Endothelial cell of umbilical vein (primary cell): Measurements from ENCODE around the gene OR8J1. TPM values are rescaled to one million over a fixed set of nuclear protein-coding genes. Genes with fewer than 3 reads are reported as not detected.

Experiments
- BruUV-seq: library from RNA; stranded (reverse); fragments of 400-500 nt; replicated peaks from 2 replicates; lab custom pipeline; 2021; lab: Mats Ljungman, UMichigan
- CTCF ChIA-PET: fragments of 300-600, 350-600 bp; sonication (Branson Sonifier 250); formaldehyde crosslinking; loops from one replicate; lab custom pipeline; 2021; ENCODE audit warnings: antibody characterized with exemption, inconsistent platforms; lab: Charles Lee
- POLR2A ChIA-PET: fragments of 300-600, 350-600 bp; sonication (Branson Sonifier 250); formaldehyde crosslinking; loops from one replicate; lab custom pipeline; 2021; ENCODE audit warnings: antibody characterized with exemption, inconsistent platforms; lab: Charles Lee
- DNase-seq: peaks from one replicate; pipeline ENCODE4 v3.0.0-alpha.2; 2011; ENCODE audit warnings: low read depth, low spot score
- FAIRE-seq: peaks from 2 replicates; lab custom pipeline; 2011; peaks lifted over from hg19 to GRCh38; lab: Jason Lieb, UNC
- H2AFZ ChIP-seq: 2 replicates; pipeline ENCODE4 v1.6.0; 2012; ENCODE audit warnings: low read depth, low read length, control low read depth, inconsistent platforms
- H3K27ac ChIP-seq: 2 replicates; pipeline ENCODE4 v1.5.1; 2011; ENCODE audit warnings: low read depth, mild to moderate bottlenecking, control low read depth, low read length, moderate library complexity; ENCODE audit not compliant: insufficient read depth
- H3K27me3 ChIP-seq, 2 experiments: 2 replicates each; pipeline versions ENCODE4 v1.6.0 to v1.6.1; 2011; ENCODE audit warnings: low read length in 2 of 2, mixed read lengths in 1 of 2; ENCODE audit not compliant: control insufficient read depth in 2 of 2, insufficient read depth in 2 of 2
- H3K36me3 ChIP-seq, 2 experiments: 2 replicates in 1 of 2; 3 replicates in 1 of 2; pipeline ENCODE4 v1.5.1; 2011; ENCODE audit warnings: low read length in 2 of 2, mild to moderate bottlenecking in 1 of 2, moderate library complexity in 1 of 2; ENCODE audit not compliant: control insufficient read depth in 2 of 2, insufficient read depth in 2 of 2; ENCODE audit errors: extremely low read depth in 1 of 2
- H3K4me1 ChIP-seq: 3 replicates; pipeline ENCODE4 v1.5.1; 2011; ENCODE audit warnings: mild to moderate bottlenecking, low read length; ENCODE audit not compliant: control insufficient read depth, insufficient read depth; ENCODE audit errors: extremely low read depth
- H3K4me2 ChIP-seq: 2 replicates; pipeline ENCODE4 v1.6.1; 2011; ENCODE audit warnings: low read length, control low read depth, mixed read lengths; ENCODE audit not compliant: insufficient read depth
- H3K4me3 ChIP-seq, 3 experiments: fragments of 200-600 bp in 1 of 3; sonication (generic), shearing (Covaris generic) in 1 of 3; replicated peaks in 1 of 3; 2 replicates each; pipeline ENCODE4 v1.5.1; 2011 to 2016; ENCODE audit warnings: control low read depth in 3 of 3, low read length in 3 of 3, mild to moderate bottlenecking in 2 of 3, inconsistent platforms in 1 of 3, low read depth in 1 of 3, moderate library complexity in 1 of 3; ENCODE audit not compliant: insufficient read depth in 1 of 3
- H3K79me2 ChIP-seq: 2 replicates; pipeline ENCODE4 v1.6.0; 2012; ENCODE audit warnings: low read length, inconsistent platforms; ENCODE audit not compliant: control insufficient read depth, insufficient read depth
- H3K9ac ChIP-seq: replicated peaks from 2 replicates; pipeline ENCODE3; 2011; ENCODE audit warnings: low read length, control low read depth; ENCODE audit not compliant: insufficient read depth; ENCODE audit errors: extremely low read depth
- H3K9me1 ChIP-seq: replicated peaks from 3 replicates; pipeline ENCODE4 v1.6.0; 2011; ENCODE audit warnings: mild to moderate bottlenecking, low read length; ENCODE audit not compliant: control insufficient read depth, insufficient read depth; ENCODE audit errors: extremely low read depth
- H3K9me3 ChIP-seq: replicated peaks from 2 replicates; pipeline ENCODE4 v1.5.1; 2012; ENCODE audit warnings: low read length, inconsistent platforms; ENCODE audit not compliant: control insufficient read depth, insufficient read depth
- H4K20me1 ChIP-seq: replicated peaks from 2 replicates; pipeline ENCODE3; 2011; ENCODE audit warnings: mild to moderate bottlenecking, low read length; ENCODE audit not compliant: control insufficient read depth, insufficient read depth; ENCODE audit errors: extremely low read depth
- EZH2 ChIP-seq: IDR thresholded peaks from 2 replicates; pipeline ENCODE4 v1.6.1; 2012; ENCODE audit warnings: borderline replicate concordance, low read depth, mild to moderate bottlenecking, moderate library complexity, low read length, inconsistent platforms; ENCODE audit not compliant: severe bottlenecking
- FOS ChIP-seq: IDR thresholded peaks from 2 replicates; pipeline ENCODE4 v1.6.1; 2011; ENCODE audit warnings: mild to moderate bottlenecking, low read length, moderate library complexity, borderline replicate concordance; ENCODE audit not compliant: insufficient read depth
- GATA2 ChIP-seq: IDR thresholded peaks from 2 replicates; pipeline ENCODE4 v1.7.0; 2011; ENCODE audit warnings: low read depth, mild to moderate bottlenecking, moderate library complexity, mixed read lengths, low read length; ENCODE audit not compliant: insufficient read length, insufficient read depth
- JUN ChIP-seq: IDR thresholded peaks from 2 replicates; pipeline ENCODE4 v1.6.1; 2011; ENCODE audit warnings: borderline replicate concordance, low read depth; ENCODE audit not compliant: insufficient read length, insufficient read depth
- MAX ChIP-seq: IDR thresholded peaks from 2 replicates; pipeline ENCODE4 v1.6.1; 2011; ENCODE audit not compliant: insufficient read depth, insufficient read length
- MYC ChIP-seq: IDR thresholded peaks from one replicate; pipeline ENCODE4 v1.6.1; 2011; ENCODE audit warnings: mild to moderate bottlenecking, low read depth, low read length
- dilution Hi-C: fragments of 300-500 bp; cut with MboI; formaldehyde crosslinking; loops from one replicate; pipeline ENCODE4 v1.15.0; 2019; ENCODE audit warnings: low sequenced_read_pairs; ENCODE audit not compliant: extremely low pct_ligation_motif_present
- intact Hi-C: fragments of 100-400 bp; cut with micrococcal nuclease; formaldehyde crosslinking; loops from one replicate; pipeline ENCODE4 v1.10.0; 2022
- polyA plus RNA-seq, 4 experiments: library from polyadenylated mRNA; depleted of rRNA in 3 of 4; stranded (reverse) in 3 of 4; unstranded in 1 of 4; fragments of >200 nt; gene quantifications; 2 replicates each; pipeline versions ENCODE4 v1.2.1 to v1.2.3, GENCODE V29; 2011 to 2012; ENCODE audit warnings: missing spikeins in 1 of 4
- total RNA-seq: library from RNA; stranded (reverse); gene quantifications from 2 replicates; pipeline ENCODE4 v1.2.3, GENCODE V29; 2021

Gene OR8J1
- total and polyA plus RNA-seq, 2 donors (not counting 3 experiments of a cell fraction or from before 2014, with no cell fraction given), result not detected

- Histone ChIP-seq H3K27me3 (no peaks in the 10 kb centered on the region), H3K79me2 (no peaks in the 10 kb centered on the region), H3K4me1 (no peaks in the 10 kb centered on the region), H3K27ac (no peak overlapping the region), H3K9me1 (no peaks in the 10 kb centered on the region), H4K20me1 (no peaks in the 10 kb centered on the region), H3K4me2 (no peak overlapping the region), H3K9me3 (peaks cover 7% of the 10 kb centered on the region), H3K4me3 (no peak overlapping the region), H3K9ac (no peak overlapping the region), H2AFZ (no peak overlapping the region), H3K36me3 (no peaks in the 10 kb centered on the region)
- ChIA-PET CTCF (no interaction called here), POLR2A (no interaction called here)
- TF ChIP-seq FOS (no peak), EZH2 (no peak), GATA2 (no peak), MYC (no peak)
- intact Hi-C loops, result no loop called here
- DNase-seq (no peak), FAIRE-seq (no peak)
- dilution Hi-C loops, result no loop called here
- BruUV-seq, result no TSS peak
These were observed 13.8 kb upstream of the OR8J1 start for GRCh38 chr11:56340289-56340688.

DNA sequence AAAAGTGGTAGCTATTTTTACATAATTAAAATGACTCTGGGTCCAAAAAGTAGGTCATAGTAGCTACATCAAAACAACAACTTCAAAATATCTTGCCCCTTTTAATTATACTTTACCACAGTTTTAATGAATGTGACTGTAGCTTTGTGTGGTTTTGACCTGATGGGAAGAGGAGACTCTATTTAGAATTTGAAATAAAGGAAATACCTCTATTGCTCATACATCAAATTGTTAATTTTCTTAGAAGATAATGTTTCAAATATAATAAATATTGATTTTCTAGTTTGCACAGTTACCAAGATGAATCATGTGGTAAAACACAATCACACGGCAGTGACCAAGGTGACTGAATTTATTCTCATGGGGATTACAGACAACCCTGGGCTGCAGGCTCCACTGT lies 8.4 kb upstream of the OR8J1 start, which contains the start of gene OR8K1:
Gene OR8K1, plus strand, starts transcription at position 301 of the 400 bp plus-strand sequence. Its CDS starts 0 bp downstream, at position 301.
- no TSS peak for BruUV-seq
- POLR2A ChIA-PET, result no interaction called here
- intact Hi-C loops, result no loop called here

More for the DNA sequence above, 8.4 kb upstream of the OR8J1 start, which contains the start of gene OR8K1:
- Histone ChIP-seq H3K4me2 (no peak within 1 kb of the TSS), H4K20me1 (no peaks in the 10 kb centered on the region), H3K27ac (no peak within 1 kb of the TSS), H3K4me3 (no peak within 1 kb of the TSS), H3K4me1 (no peaks in the 10 kb centered on the region), H3K27me3 (no peaks in the 10 kb centered on the region), H3K9ac (no peak within 1 kb of the TSS), H2AFZ (no peak within 1 kb of the TSS), H3K9me3 (peaks cover 2% of the 10 kb centered on the region), H3K9me1 (no peaks in the 10 kb centered on the region), H3K79me2 (no peaks in the 10 kb centered on the region), H3K36me3 (no peaks in the 10 kb centered on the region)
- TF ChIP-seq FOS (no peak), JUN (no peak), MAX (no peak)
- no peak for DNase-seq
- CTCF ChIA-PET, result no interaction called here
- dilution Hi-C loops, result no loop called here
- no peak for FAIRE-seq
